HEK293 (cell line): ENCODE measurements around the gene ZKSCAN8.
A peak's percentile ranks its signal among the peaks of the same experiment; 100 is the strongest.

Experiments used
- BCL11B ChIP-seq: fragments of 450-650 bp; formaldehyde crosslinking; IDR thresholded peaks from 2 replicates; pipeline ENCODE4 v1.5.1; 2016; ENCODE audit warnings: low read depth, missing biosample characterization, missing genetic modification characterization
- FEZF1 ChIP-seq: fragments of 450-650 bp; formaldehyde crosslinking; IDR thresholded peaks from 2 replicates; pipeline ENCODE4 v1.5.1; 2016; ENCODE audit warnings: missing biosample characterization, missing genetic modification characterization
- GFI1B ChIP-seq: fragments of 450-650 bp; formaldehyde crosslinking; IDR thresholded peaks from 2 replicates; pipeline ENCODE4 v1.5.1; 2016; ENCODE audit warnings: missing biosample characterization, missing genetic modification characterization
- HOXD13 ChIP-seq: sonication (generic); formaldehyde crosslinking; IDR thresholded peaks from 2 replicates; pipeline ENCODE4 v1.8.0; 2022; ENCODE audit warnings: missing genetic modification reagents, borderline replicate concordance
- KLF8 ChIP-seq: fragments of 450-650 bp; formaldehyde crosslinking; IDR thresholded peaks from 2 replicates; pipeline ENCODE4 v1.5.1; 2016; ENCODE audit warnings: missing biosample characterization, missing genetic modification characterization
- REPIN1 ChIP-seq: fragments of 450-650 bp; formaldehyde crosslinking; IDR thresholded peaks from 2 replicates; pipeline ENCODE4 v1.5.1; 2017; ENCODE audit warnings: missing biosample characterization, missing genetic modification characterization, low read depth
- SP3 ChIP-seq: fragments of 450-650 bp; formaldehyde crosslinking; IDR thresholded peaks from 2 replicates; pipeline ENCODE4 v1.5.1; 2016; ENCODE audit warnings: missing biosample characterization, missing genetic modification characterization
- YY1 ChIP-seq: fragments of 450-650 bp; formaldehyde crosslinking; IDR thresholded peaks from 2 replicates; pipeline ENCODE4 v1.5.1; 2018; ENCODE audit warnings: missing biosample characterization, missing genetic modification characterization
- ZBTB20 ChIP-seq: fragments of 450-650 bp; formaldehyde crosslinking; IDR thresholded peaks from 2 replicates; pipeline ENCODE4 v1.5.1; 2016; ENCODE audit warnings: missing biosample characterization, missing genetic modification characterization
- ZBTB48 ChIP-seq: fragments of 450-650 bp; formaldehyde crosslinking; IDR thresholded peaks from 2 replicates; pipeline ENCODE4 v1.5.1; 2016; ENCODE audit warnings: missing biosample characterization, missing genetic modification characterization
- ZBTB7A ChIP-seq: fragments of 450-650 bp; formaldehyde crosslinking; IDR thresholded peaks from 2 replicates; pipeline ENCODE4 v1.5.1; 2016; ENCODE audit warnings: low read depth, missing biosample characterization, missing genetic modification characterization
- ZFP41 ChIP-seq: fragments of 450-650 bp; formaldehyde crosslinking; IDR thresholded peaks from 2 replicates; pipeline ENCODE4 v1.5.1; 2016; ENCODE audit warnings: missing biosample characterization, missing genetic modification characterization, borderline replicate concordance
- ZNF121 ChIP-seq: fragments of 450-650 bp; formaldehyde crosslinking; IDR thresholded peaks from 2 replicates; pipeline ENCODE4 v1.5.1; 2016; ENCODE audit warnings: missing biosample characterization, missing genetic modification characterization
- ZNF146 ChIP-seq: fragments of 450-650 bp; formaldehyde crosslinking; IDR thresholded peaks from 2 replicates; pipeline ENCODE4 v1.5.1; 2016; ENCODE audit warnings: missing biosample characterization, missing genetic modification characterization
- ZNF16 ChIP-seq: fragments of 450-650 bp; formaldehyde crosslinking; IDR thresholded peaks from 2 replicates; pipeline ENCODE4 v1.5.1; 2016; ENCODE audit warnings: low read depth, missing biosample characterization, missing genetic modification characterization
- ZNF274 ChIP-seq, 2 experiments: fragments of 200-500 bp in 1 of 2; fragments of 450-650 bp in 1 of 2; sonication (Bioruptor generic) in 1 of 2; formaldehyde crosslinking in 1 of 2; IDR thresholded peaks; 2 replicates each; pipeline versions ENCODE4 v1.5.1 to v1.6.1; 2014 to 2016; ENCODE audit warnings: borderline replicate concordance in 1 of 2, inconsistent platforms in 1 of 2, low read length in 1 of 2, missing biosample characterization in 1 of 2, missing genetic modification characterization in 1 of 2
- ZNF341 ChIP-seq: fragments of 450-650 bp; formaldehyde crosslinking; IDR thresholded peaks from 2 replicates; pipeline ENCODE4; 2016; ENCODE audit warnings: low read depth, missing biosample characterization, missing genetic modification characterization
- ZNF394 ChIP-seq: fragments of 450-650 bp; formaldehyde crosslinking; IDR thresholded peaks from 2 replicates; pipeline ENCODE4 v1.5.1; 2016; ENCODE audit warnings: missing biosample characterization, missing genetic modification characterization, mild to moderate bottlenecking, moderate library complexity, borderline replicate concordance
- ZNF510 ChIP-seq: fragments of 450-650 bp; formaldehyde crosslinking; IDR thresholded peaks from 2 replicates; pipeline ENCODE4 v1.5.1; 2018; ENCODE audit warnings: mild to moderate bottlenecking, missing genetic modification characterization, missing biosample characterization; ENCODE audit not compliant: insufficient replicate concordance
- ZNF521 ChIP-seq: fragments of 450-650 bp; formaldehyde crosslinking; IDR thresholded peaks from 2 replicates; pipeline ENCODE4 v1.5.1; 2017; ENCODE audit warnings: missing biosample characterization, mild to moderate bottlenecking, missing genetic modification characterization
- ZNF544 ChIP-seq: fragments of 450-650 bp; formaldehyde crosslinking; IDR thresholded peaks from 2 replicates; pipeline ENCODE4 v1.5.0; 2017; ENCODE audit warnings: missing biosample characterization, missing genetic modification characterization
- ZNF549 ChIP-seq: fragments of 450-650 bp; IDR thresholded peaks from 2 replicates; pipeline ENCODE4 v1.5.1; 2018; ENCODE audit warnings: missing biosample characterization, missing genetic modification characterization, mild to moderate bottlenecking, inconsistent platforms, moderate library complexity
- ZNF558 ChIP-seq: fragments of 450-650 bp; formaldehyde crosslinking; IDR thresholded peaks from 2 replicates; pipeline ENCODE4 v1.5.1; 2016; ENCODE audit warnings: missing biosample characterization, missing genetic modification characterization
- ZNF585B ChIP-seq: fragments of 450-650 bp; formaldehyde crosslinking; IDR thresholded peaks from 2 replicates; pipeline ENCODE4 v1.5.1; 2016; ENCODE audit warnings: missing biosample characterization, missing genetic modification characterization
- ZNF600 ChIP-seq: fragments of 450-650 bp; formaldehyde crosslinking; IDR thresholded peaks from 2 replicates; pipeline ENCODE4 v1.5.1; 2016; ENCODE audit warnings: missing biosample characterization, missing genetic modification characterization
- ZNF610 ChIP-seq: fragments of 450-650 bp; formaldehyde crosslinking; IDR thresholded peaks from 2 replicates; pipeline ENCODE4 v1.5.1; 2016; ENCODE audit warnings: missing biosample characterization, missing genetic modification characterization, borderline replicate concordance
- ZNF629 ChIP-seq: fragments of 450-650 bp; formaldehyde crosslinking; IDR thresholded peaks from 2 replicates; pipeline ENCODE4 v1.5.1; 2017; ENCODE audit warnings: missing biosample characterization, missing genetic modification characterization
- ZNF707 ChIP-seq: fragments of 450-650 bp; formaldehyde crosslinking; IDR thresholded peaks from 2 replicates; pipeline ENCODE4 v1.5.1; 2016; ENCODE audit warnings: missing biosample characterization, missing genetic modification characterization
- ZNF747 ChIP-seq: fragments of 450-650 bp; formaldehyde crosslinking; IDR thresholded peaks from 2 replicates; pipeline ENCODE4 v1.5.1; 2016; ENCODE audit warnings: missing biosample characterization, missing genetic modification characterization
- ZNF76 ChIP-seq: fragments of 450-650 bp; formaldehyde crosslinking; IDR thresholded peaks from 2 replicates; pipeline ENCODE4; 2016; ENCODE audit warnings: low read depth, missing biosample characterization, missing genetic modification characterization, borderline replicate concordance
- ZNF776 ChIP-seq: fragments of 450-650 bp; formaldehyde crosslinking; IDR thresholded peaks from 2 replicates; pipeline ENCODE4 v1.5.0; 2017; ENCODE audit warnings: missing biosample characterization, missing genetic modification characterization, borderline replicate concordance
- ZNF791 ChIP-seq: fragments of 450-650 bp; formaldehyde crosslinking; IDR thresholded peaks from 2 replicates; pipeline ENCODE4 v1.5.1; 2016; ENCODE audit warnings: missing biosample characterization, missing genetic modification characterization
- ZSCAN30 ChIP-seq: fragments of 450-650 bp; IDR thresholded peaks from 2 replicates; pipeline ENCODE4 v1.5.1; 2018; ENCODE audit warnings: missing biosample characterization, mild to moderate bottlenecking, missing genetic modification characterization, moderate library complexity
- TF ChIP-seq, protein P1 (sequence below): fragments of 450-650 bp; formaldehyde crosslinking; IDR thresholded peaks from 2 replicates; pipeline ENCODE4 v1.5.1; 2016; ENCODE audit warnings: missing biosample characterization, missing genetic modification characterization
- TF ChIP-seq, protein P2 (sequence below): fragments of 450-650 bp; formaldehyde crosslinking; IDR thresholded peaks from 2 replicates; pipeline ENCODE4 v1.5.1; 2016; ENCODE audit warnings: missing biosample characterization, missing genetic modification characterization, borderline replicate concordance

ZKSCAN8 gene

DNA sequence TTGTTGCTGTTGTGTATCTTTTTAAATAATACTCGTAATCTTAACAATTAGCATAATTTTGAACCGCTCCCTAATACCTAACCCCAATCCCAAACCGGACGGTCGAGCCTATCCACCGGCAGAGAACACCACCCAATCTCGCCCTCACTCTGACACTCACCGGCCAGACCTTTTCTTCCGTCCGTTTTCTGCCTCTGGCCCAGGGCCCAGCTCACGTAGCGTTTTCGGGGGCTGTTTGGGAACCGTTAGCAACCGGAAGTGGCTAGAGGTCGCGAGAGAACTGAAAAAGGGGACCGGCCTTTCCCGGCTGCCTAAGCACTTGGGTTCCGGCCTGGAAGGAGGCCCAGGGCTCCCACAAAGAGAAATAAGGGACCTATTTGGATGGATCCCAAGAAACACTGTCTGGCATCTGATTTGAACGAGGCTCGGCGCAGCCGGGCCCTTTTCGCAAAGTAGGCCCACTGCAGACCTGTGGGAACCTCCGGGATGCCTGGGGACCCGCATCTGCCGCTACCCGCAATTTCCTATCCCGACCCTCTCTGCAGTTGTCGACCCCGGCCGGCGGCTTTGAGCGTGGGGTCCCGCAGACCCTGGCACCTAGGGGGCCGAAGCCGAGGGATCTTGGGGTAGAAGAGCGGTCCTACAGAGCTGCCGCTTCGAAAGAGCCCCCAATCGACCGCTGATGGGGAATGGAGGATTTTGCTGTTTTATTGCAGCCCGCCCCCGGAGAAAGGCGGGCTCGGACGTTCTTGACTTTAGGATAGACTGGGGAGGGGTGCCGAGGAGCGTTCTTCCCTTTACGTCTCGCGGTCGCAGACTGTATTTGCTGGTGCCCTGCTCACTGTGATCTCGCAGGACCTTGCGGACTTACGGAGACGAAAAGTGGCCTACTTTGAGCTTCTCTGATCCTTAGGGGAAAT, 4.8 kb upstream of the ZKSCAN8 start (continued):
- TF ChIP-seq ZNF549 (tag by site-specific recombination) (no peak), YY1 (tag by site-specific recombination) (peak; percentile 58), ZNF521 (no peak), KLF8 (peak; percentile 75; the same call in 1 of the 2 replicates), ZNF510 (tag by site-specific recombination) (peak; percentile 35), ZNF121 (tag by site-specific recombination) (no peak), ZNF600 (tag by site-specific recombination) (peak; percentile 79), ZNF394 (tag by site-specific recombination) (peak; percentile 73; the same call in 1 of the 2 replicates), ZNF544 (no peak), FEZF1 (peak; percentile 15; the same call in 1 of the 2 replicates), SP3 (tag by site-specific recombination) (peak; percentile 63), GFI1B (peak; percentile 41; the same call in 1 of the 2 replicates), HOXD13 (CRISPR knock-in tag) (no peak), ZNF16 (tag by site-specific recombination) (no peak; the same call in 1 of the 2 replicates), REPIN1 (tag by site-specific recombination) (peak; percentile 83; the same call in 1 of the 2 replicates), ZNF747 (no peak), ZNF585B (no peak), ZBTB20 (tag by site-specific recombination) (peak; percentile 77), ZNF274 (IDR thresholded peaks at IDR 0.05; ENCODE audit: low read length) (no peak), ZNF274 (tag by site-specific recombination; IDR thresholded peaks at IDR 0.05; ENCODE audit: borderline replicate concordance) (no peak), ZNF558 (peak; percentile 75; the same call in 1 of the 2 replicates), ZNF76 (tag by site-specific recombination) (peak; percentile 89), ZNF776 (no peak), ZNF610 (tag by site-specific recombination) (0 out of 2 replicates have a peak, but pooled peaks have one; percentile 58), ZBTB48 (tag by site-specific recombination) (peak; percentile 99), ZNF146 (tag by site-specific recombination) (peak; percentile 57; the same call in 1 of the 2 replicates), ZFP41 (tag by site-specific recombination) (no peak), ZNF341 (peak; percentile 80), ZNF629 (tag by site-specific recombination) (peak; percentile 85), ZNF707 (tag by site-specific recombination) (no peak), ZNF791 (no peak), ZBTB7A (tag by site-specific recombination) (0 out of 2 replicates have a peak, but pooled peaks have one; percentile 14), BCL11B (tag by site-specific recombination) (no peak), ZSCAN30 (tag by site-specific recombination) (peak; percentile 97)
- TF ChIP-seq, protein P1, sequence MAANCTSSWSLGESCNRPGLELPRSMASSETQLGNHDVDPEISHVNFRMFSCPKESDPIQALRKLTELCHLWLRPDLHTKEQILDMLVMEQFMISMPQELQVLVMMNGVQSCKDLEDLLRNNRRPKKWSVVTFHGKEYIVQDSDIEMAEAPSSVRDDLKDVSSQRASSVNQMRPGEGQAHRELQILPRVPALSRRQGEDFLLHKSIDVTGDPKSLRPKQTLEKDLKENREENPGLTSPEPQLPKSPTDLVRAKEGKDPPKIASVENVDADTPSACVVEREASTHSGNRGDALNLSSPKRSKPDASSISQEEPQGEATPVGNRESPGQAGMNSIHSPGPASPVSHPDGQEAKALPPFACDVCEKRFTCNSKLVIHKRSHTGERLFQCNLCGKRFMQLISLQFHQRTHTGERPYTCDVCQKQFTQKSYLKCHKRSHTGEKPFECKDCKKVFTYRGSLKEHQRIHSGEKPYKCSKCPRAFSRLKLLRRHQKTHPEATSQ (tag by site-specific recombination) = peak; percentile 69
- TF ChIP-seq, protein P2, sequence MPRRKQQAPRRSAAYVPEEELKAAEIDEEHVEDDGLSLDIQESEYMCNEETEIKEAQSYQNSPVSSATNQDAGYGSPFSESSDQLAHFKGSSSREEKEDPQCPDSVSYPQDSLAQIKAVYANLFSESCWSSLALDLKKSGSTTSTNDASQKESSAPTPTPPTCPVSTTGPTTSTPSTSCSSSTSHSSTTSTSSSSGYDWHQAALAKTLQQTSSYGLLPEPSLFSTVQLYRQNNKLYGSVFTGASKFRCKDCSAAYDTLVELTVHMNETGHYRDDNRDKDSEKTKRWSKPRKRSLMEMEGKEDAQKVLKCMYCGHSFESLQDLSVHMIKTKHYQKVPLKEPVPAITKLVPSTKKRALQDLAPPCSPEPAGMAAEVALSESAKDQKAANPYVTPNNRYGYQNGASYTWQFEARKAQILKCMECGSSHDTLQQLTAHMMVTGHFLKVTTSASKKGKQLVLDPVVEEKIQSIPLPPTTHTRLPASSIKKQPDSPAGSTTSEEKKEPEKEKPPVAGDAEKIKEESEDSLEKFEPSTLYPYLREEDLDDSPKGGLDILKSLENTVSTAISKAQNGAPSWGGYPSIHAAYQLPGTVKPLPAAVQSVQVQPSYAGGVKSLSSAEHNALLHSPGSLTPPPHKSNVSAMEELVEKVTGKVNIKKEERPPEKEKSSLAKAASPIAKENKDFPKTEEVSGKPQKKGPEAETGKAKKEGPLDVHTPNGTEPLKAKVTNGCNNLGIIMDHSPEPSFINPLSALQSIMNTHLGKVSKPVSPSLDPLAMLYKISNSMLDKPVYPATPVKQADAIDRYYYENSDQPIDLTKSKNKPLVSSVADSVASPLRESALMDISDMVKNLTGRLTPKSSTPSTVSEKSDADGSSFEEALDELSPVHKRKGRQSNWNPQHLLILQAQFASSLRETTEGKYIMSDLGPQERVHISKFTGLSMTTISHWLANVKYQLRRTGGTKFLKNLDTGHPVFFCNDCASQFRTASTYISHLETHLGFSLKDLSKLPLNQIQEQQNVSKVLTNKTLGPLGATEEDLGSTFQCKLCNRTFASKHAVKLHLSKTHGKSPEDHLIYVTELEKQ (tag by site-specific recombination) = peak; percentile 70; the same call in 1 of the 2 replicates
